GM12801 (cell line): ENCODE results near the gene IER3.

ENCODE experiments used
- CTCF ChIP-seq: IDR thresholded peaks from one replicate; pipeline ENCODE4 v1.5.1; 2011; ENCODE audit warnings: control low read depth; ENCODE audit not compliant: insufficient read length; ENCODE audit errors: extremely low read depth

IER3 gene

GRCh38 chr6:30744054-30744805 lies at the start of gene IER3:
Gene IER3, minus strand, starts transcription at chr6:30744547. Its CDS starts 29 bp downstream, at chr6:30744518.
- TF ChIP-seq CTCF, result no peak

- TF ChIP-seq CTCF, result no peak
These were observed 49.3 kb upstream of the IER3 start for GRCh38 chr6:30793521-30794194.

- no peak for TF ChIP-seq CTCF
These were observed 48.4 kb upstream of the IER3 start for GRCh38 chr6:30792786-30793185.

GRCh38 chr6:30790724-30791383 lies 46.5 kb upstream of the IER3 start:
- TF ChIP-seq CTCF, result no peak

GRCh38 chr6:30789606-30790005 lies 45.3 kb upstream of the IER3 start:
- TF ChIP-seq CTCF, result no peak

GRCh38 chr6:30787954-30788353 lies 43.6 kb upstream of the IER3 start:
- no peak for TF ChIP-seq CTCF

- no peak for TF ChIP-seq CTCF
These were observed 38.2 kb upstream of the IER3 start for GRCh38 chr6:30782425-30783014.
